ENCODE data around the gene OR2W1.

Gene OR2W1

GRCh38 chr6:29005183-29005885, 39.6 kb downstream of the OR2W1 start, which contains the start of gene ZNF311:
Gene ZNF311, minus strand, starts transcription at chr6:29005315. Its CDS starts 1,361 bp downstream, at chr6:29003954.
- DNase-seq (ENCODE audit: low read depth in 2 of 3, low spot score in 2 of 3): no peak

- no peak for DNase-seq (ENCODE audit: low read depth in 2 of 3, low spot score in 2 of 3)
Measured at GRCh38 chr6:28996844-28997510, 48.0 kb downstream of the OR2W1 start.

GRCh38 chr6:28995093-28995650, 49.8 kb downstream of the OR2W1 start:
- no peak for DNase-seq (ENCODE audit: low read depth in 2 of 3, low spot score in 2 of 3)
